Measurements from ENCODE around the gene KCMF1. TPM values are rescaled to one million over a fixed set of nuclear protein-coding genes. Genes with fewer than 3 reads are reported as not detected.

Gene KCMF1
- total RNA-seq, 4 donors from 2014 or later: 35.6 to 50.8 (median 44.5) TPM

DNA sequence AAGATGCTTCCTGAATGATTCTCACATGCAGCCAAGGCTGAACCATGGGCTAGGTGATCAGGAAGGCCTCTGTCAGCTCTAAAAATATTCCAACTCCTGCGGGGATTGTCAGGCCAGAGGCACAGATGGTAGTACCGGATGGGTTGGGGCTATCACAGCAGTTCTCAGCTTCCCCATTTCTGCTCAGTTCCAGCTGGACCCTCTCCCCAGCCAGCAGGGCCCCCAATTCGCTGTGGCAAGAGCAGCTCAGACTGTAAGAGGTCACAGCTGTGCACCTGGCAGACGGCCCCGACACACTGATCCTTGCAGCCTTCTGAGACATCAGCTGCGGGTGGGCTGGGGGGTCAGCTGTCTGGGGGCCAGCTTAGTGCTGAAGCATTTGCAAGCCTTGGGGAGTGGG, 118.6 kb downstream of the KCMF1 start:
- 39 to 51% methylated on average over 2 to 3 of the region's 6 CpGs for WGBS, 2 donors
- Histone ChIP-seq H3K27me3 (peaks cover 0 to 7% (median 0%) of the 10 kb centered on the region in 4 donors), H3K9me3 (no peaks in the 10 kb centered on the region), H3K27ac (no peak overlapping the region), H3K4me3 (no peak overlapping the region), H3K36me3 (no peaks in the 10 kb centered on the region), H3K4me1 (peaks cover 0 to 12% (median 0%) of the 10 kb centered on the region in 3 donors)
- TF ChIP-seq, protein P1, sequence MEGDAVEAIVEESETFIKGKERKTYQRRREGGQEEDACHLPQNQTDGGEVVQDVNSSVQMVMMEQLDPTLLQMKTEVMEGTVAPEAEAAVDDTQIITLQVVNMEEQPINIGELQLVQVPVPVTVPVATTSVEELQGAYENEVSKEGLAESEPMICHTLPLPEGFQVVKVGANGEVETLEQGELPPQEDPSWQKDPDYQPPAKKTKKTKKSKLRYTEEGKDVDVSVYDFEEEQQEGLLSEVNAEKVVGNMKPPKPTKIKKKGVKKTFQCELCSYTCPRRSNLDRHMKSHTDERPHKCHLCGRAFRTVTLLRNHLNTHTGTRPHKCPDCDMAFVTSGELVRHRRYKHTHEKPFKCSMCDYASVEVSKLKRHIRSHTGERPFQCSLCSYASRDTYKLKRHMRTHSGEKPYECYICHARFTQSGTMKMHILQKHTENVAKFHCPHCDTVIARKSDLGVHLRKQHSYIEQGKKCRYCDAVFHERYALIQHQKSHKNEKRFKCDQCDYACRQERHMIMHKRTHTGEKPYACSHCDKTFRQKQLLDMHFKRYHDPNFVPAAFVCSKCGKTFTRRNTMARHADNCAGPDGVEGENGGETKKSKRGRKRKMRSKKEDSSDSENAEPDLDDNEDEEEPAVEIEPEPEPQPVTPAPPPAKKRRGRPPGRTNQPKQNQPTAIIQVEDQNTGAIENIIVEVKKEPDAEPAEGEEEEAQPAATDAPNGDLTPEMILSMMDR (IDR thresholded peaks at IDR 0.05): no peak
- no peak for TF ChIP-seq POLR2A (IDR thresholded peaks at IDR 0.05)
- intact Hi-C loops (cut with DNase I): no loop called here
- DNase-seq: no peak

DNA sequence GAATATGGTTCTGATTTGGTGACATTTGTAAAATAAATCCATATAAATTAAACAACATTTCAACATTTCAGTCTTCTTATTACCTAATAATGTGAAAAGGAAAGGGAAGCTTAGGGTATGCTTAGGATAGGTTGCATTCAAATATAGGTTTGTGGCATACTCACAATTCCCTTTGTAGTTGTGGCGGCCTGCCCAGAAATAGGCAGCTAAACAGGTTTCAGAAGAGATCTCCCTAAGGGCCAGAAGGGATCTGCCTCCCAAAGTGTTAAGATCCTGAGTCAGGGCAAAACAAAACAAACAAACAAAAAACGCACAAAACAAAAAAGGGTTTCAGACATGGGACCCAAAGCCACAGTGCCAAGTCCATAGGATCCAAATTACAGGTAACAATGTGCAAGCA, 120.9 kb downstream of the KCMF1 start:
- no peak for DNase-seq

DNA sequence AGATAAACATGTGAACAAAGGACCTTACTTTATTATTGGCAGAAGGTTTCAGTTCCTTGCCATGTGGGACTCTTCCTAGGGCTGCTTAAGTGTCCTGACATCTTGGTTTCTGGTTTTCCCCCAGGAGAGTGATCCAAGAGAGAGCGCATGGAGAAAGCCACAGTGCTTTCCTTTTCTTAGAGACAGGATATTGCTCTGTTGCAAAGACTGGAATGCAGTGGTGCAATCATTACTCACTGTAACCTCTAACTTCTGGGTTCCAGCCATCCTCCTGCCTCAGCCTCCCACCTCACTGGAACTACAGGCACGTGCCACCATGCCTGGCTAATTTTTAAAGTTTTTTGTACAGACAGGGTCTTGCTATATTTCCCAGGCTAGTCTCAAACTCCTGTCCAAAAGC, 124.1 kb downstream of the KCMF1 start:
- no peak for TF ChIP-seq POLR2A (IDR thresholded peaks at IDR 0.05)
- TF ChIP-seq, protein P1 (IDR thresholded peaks at IDR 0.05): no peak
- H3K27me3 ChIP-seq: no peaks in the 10 kb centered on the region
- intact Hi-C loops (cut with DNase I): no loop called here
- peaks cover 0 to 12% (median 0%) of the 10 kb centered on the region in 3 donors for H3K4me1 ChIP-seq
- no peak for DNase-seq
- 42 to 75% methylated on average over 2 of the region's 2 CpGs for WGBS, 2 donors
- H3K27ac ChIP-seq: no peak overlapping the region
- H3K9me3 ChIP-seq: no peaks in the 10 kb centered on the region
- no peak overlapping the region for H3K4me3 ChIP-seq
- H3K36me3 ChIP-seq: no peaks in the 10 kb centered on the region

More for the DNA sequence above, 120.9 kb downstream of the KCMF1 start:
- TF ChIP-seq, protein P1 (IDR thresholded peaks at IDR 0.05): no peak
- TF ChIP-seq POLR2A (IDR thresholded peaks at IDR 0.05): no peak
- Histone ChIP-seq H3K36me3 (no peaks in the 10 kb centered on the region), H3K9me3 (no peaks in the 10 kb centered on the region), H3K4me1 (peaks cover 0 to 12% (median 0%) of the 10 kb centered on the region in 3 donors), H3K27me3 (peaks cover 0 to 7% (median 0%) of the 10 kb centered on the region in 4 donors), H3K27ac (peak overlapping the region in 3 of 4 donors; percentile 56 to 73 (median 69)), H3K4me3 (no peak overlapping the region)
- intact Hi-C loops (cut with DNase I): no loop called here
- 33 to 48% methylated on average over 2 of the region's 2 CpGs for WGBS, 2 donors

DNA sequence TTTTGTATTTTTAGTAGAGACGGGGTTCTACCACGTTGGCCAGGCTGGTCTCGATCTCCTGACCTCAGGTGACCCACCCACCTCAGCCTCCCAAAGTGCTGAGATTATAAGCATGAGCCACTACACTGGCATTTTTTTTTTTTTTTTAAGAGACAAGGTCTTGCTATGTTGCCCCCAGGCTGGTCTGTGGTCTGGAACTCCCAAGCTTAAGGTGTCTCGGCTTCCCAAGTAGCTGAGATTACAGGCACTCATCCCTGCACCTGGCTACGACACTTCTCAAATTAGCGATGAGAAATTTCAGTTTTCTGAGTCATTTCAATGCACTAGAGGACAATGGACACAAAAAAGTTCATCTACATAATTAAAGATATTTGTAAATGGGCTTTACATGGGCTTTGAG, 125.7 kb downstream of the KCMF1 start:
- Histone ChIP-seq H3K9me3 (no peaks in the 10 kb centered on the region), H3K4me3 (no peak overlapping the region), H3K36me3 (no peaks in the 10 kb centered on the region), H3K4me1 (peaks cover 0 to 8% (median 0%) of the 10 kb centered on the region in 3 donors), H3K27ac (no peak overlapping the region), H3K27me3 (no peaks in the 10 kb centered on the region)
- intact Hi-C loops (cut with DNase I): no loop called here
- 82 to 86% methylated on average over 6 of the region's 6 CpGs for WGBS, 2 donors
- TF ChIP-seq, protein P1 (IDR thresholded peaks at IDR 0.05): no peak
- no peak for TF ChIP-seq POLR2A (IDR thresholded peaks at IDR 0.05)
- no peak for DNase-seq

DNA sequence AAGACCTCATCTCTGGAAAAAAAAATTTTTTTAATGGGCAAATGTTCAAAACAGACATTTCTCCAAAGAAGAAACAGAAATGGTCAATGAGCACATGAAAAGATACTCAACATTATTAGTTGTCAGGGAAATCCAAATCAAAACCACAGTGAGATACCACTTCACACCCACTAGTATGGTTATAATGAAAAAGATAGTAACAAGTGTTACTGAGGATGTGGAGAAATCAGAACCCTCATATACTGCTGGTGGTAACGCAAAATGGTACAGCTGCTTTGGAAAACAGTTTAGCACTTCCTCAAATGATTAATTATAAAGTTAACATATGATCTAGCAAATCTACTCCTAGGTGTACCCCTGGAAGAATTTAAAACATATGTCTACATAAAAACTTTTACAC, 133.3 kb downstream of the KCMF1 start:
- no peaks in the 10 kb centered on the region for H3K9me3 ChIP-seq
- H3K36me3 ChIP-seq: no peaks in the 10 kb centered on the region
- H3K27me3 ChIP-seq: no peaks in the 10 kb centered on the region
- TF ChIP-seq POLR2A (IDR thresholded peaks at IDR 0.05): no peak
- TF ChIP-seq, protein P1 (IDR thresholded peaks at IDR 0.05): no peak
- intact Hi-C loops (cut with DNase I): no loop called here
- H3K4me3 ChIP-seq: no peak overlapping the region
- H3K4me1 ChIP-seq: no peaks in the 10 kb centered on the region
- H3K27ac ChIP-seq: no peak overlapping the region
- DNase-seq: no peak
- WGBS, 2 donors: 67 to 86% methylated on average over 1 of the region's 1 CpG
